ENCODE results near the gene PCSK6.

Gene PCSK6

DNA sequence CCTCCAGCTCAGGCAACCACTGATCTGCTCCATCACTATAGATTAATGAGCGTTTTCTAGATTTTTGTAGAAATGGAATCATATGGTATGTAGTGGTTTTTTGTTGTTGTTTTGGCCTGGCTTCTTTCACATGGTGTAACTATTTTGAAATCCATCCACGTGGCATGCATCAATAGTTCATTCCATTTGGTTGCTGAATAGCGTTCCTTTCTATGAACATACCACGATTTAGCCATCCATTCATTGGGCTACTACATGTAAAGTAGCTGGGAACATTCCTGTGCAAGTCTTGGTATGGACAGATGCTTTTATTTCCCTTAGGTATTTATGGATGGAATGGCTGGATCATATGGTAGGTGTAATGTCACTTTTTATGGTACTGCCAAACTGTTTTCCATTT lies 227.0 kb downstream of the PCSK6 start:
- TF ChIP-seq, protein P1, sequence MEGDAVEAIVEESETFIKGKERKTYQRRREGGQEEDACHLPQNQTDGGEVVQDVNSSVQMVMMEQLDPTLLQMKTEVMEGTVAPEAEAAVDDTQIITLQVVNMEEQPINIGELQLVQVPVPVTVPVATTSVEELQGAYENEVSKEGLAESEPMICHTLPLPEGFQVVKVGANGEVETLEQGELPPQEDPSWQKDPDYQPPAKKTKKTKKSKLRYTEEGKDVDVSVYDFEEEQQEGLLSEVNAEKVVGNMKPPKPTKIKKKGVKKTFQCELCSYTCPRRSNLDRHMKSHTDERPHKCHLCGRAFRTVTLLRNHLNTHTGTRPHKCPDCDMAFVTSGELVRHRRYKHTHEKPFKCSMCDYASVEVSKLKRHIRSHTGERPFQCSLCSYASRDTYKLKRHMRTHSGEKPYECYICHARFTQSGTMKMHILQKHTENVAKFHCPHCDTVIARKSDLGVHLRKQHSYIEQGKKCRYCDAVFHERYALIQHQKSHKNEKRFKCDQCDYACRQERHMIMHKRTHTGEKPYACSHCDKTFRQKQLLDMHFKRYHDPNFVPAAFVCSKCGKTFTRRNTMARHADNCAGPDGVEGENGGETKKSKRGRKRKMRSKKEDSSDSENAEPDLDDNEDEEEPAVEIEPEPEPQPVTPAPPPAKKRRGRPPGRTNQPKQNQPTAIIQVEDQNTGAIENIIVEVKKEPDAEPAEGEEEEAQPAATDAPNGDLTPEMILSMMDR (IDR thresholded peaks at IDR 0.05; ENCODE audit: extremely low read depth, missing control alignments), result no peak
- no peak for DNase-seq (ENCODE audit: low spot score)

GRCh38 chr15:101258238-101259144 lies 231.0 kb downstream of the PCSK6 start:
- TF ChIP-seq, protein P1 (IDR thresholded peaks at IDR 0.05; ENCODE audit: extremely low read depth, missing control alignments), result peak; percentile 82
- peak; percentile 65 for DNase-seq (ENCODE audit: low spot score)

DNA sequence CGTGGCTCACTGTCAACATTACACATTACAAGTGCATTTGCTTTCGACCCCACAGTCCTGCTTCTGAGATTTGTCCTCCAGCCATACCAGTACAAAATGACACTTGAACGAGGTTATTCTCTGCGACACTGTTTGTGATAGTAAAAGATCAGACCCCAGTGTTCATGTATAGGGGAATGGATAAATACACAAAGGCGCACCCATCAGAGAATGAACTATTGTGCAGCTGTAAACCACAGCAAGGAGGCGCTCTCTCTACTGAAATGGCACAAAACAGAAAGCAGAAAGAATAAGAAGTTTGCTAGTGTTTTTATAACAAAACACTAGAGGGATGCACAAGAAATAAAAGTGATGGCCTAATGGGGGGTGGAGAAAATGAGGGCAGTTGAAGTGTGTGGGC lies 232.8 kb downstream of the PCSK6 start:
- TF ChIP-seq, protein P1 (IDR thresholded peaks at IDR 0.05; ENCODE audit: extremely low read depth, missing control alignments), result no peak
- no peak for DNase-seq (ENCODE audit: low spot score)

GRCh38 chr15:101255615-101256241 lies 233.8 kb downstream of the PCSK6 start:
- TF ChIP-seq, protein P1 (IDR thresholded peaks at IDR 0.05; ENCODE audit: extremely low read depth, missing control alignments), result no peak
- DNase-seq (ENCODE audit: low spot score), result no peak

GRCh38 chr15:101255051-101255395 lies 234.5 kb downstream of the PCSK6 start:
- TF ChIP-seq, protein P1 (IDR thresholded peaks at IDR 0.05; ENCODE audit: extremely low read depth, missing control alignments), result no peak
- no peak for DNase-seq (ENCODE audit: low spot score)

GRCh38 chr15:101254157-101255050 lies 235.1 kb downstream of the PCSK6 start:
- no peak for DNase-seq (ENCODE audit: low spot score)
- TF ChIP-seq, protein P1 (IDR thresholded peaks at IDR 0.05; ENCODE audit: extremely low read depth, missing control alignments), result no peak

Data from GM20000 (cell line).